Hepatocyte (in vitro differentiated cells): ENCODE data around the gene GSN. TPM values are rescaled to one million over a fixed set of nuclear protein-coding genes. Genes with fewer than 3 reads are reported as not detected.

Source experiments
- DNase-seq: peaks from one replicate; pipeline ENCODE4 v3.0.0-alpha.2; 2016; ENCODE audit warnings: low spot score
- H2AFZ ChIP-seq: fragments of 200-600 bp; sonication (generic); 2 replicates; pipeline ENCODE4 v1.6.0; 2016; ENCODE audit warnings: antibody characterized with exemption, mild to moderate bottlenecking
- H3K27ac ChIP-seq: fragments of 200-600 bp; sonication (generic); 2 replicates; pipeline ENCODE4 v1.5.1; 2016; ENCODE audit warnings: mild to moderate bottlenecking
- H3K27me3 ChIP-seq: fragments of 200-600 bp; sonication (generic); 2 replicates; pipeline ENCODE4 v1.6.1; 2016
- H3K36me3 ChIP-seq: fragments of 200-600 bp; sonication (generic); replicated peaks from 2 replicates; pipeline ENCODE4 v1.5.1; 2016; ENCODE audit warnings: low read depth; ENCODE audit not compliant: insufficient read depth
- H3K4me1 ChIP-seq: fragments of 200-600 bp; sonication (generic); 2 replicates; pipeline ENCODE4 v1.5.1; 2016; ENCODE audit warnings: mild to moderate bottlenecking, moderate library complexity; ENCODE audit not compliant: insufficient read depth
- H3K4me2 ChIP-seq: fragments of 200-600 bp; sonication (generic); 2 replicates; pipeline ENCODE4 v1.6.0; 2016
- H3K4me3 ChIP-seq: fragments of 200-600 bp; sonication (generic); 2 replicates; pipeline ENCODE4 v1.5.1; 2016; ENCODE audit warnings: mild to moderate bottlenecking
- H3K79me2 ChIP-seq: fragments of 200-600 bp; sonication (generic); 2 replicates; pipeline ENCODE4 v1.6.0; 2017; ENCODE audit warnings: mild to moderate bottlenecking
- H3K9me2 ChIP-seq: fragments of 200-600 bp; sonication (generic); replicated peaks from 2 replicates; pipeline ENCODE4 v1.6.0; 2017; ENCODE audit warnings: mild to moderate bottlenecking; ENCODE audit not compliant: insufficient read depth
- H3K9me3 ChIP-seq: fragments of 200-600 bp; sonication (generic); 2 replicates; pipeline ENCODE4 v1.5.1; 2016; ENCODE audit warnings: low read depth, mild to moderate bottlenecking
- H4K20me1 ChIP-seq: fragments of 200-600 bp; sonication (generic); 2 replicates; pipeline ENCODE4 v1.6.0; 2016; ENCODE audit warnings: mild to moderate bottlenecking; ENCODE audit not compliant: insufficient read depth, poor library complexity, severe bottlenecking
- EZH2 ChIP-seq: fragments of 200-600 bp; sonication (generic); IDR thresholded peaks from 2 replicates; pipeline ENCODE4 v1.6.1; 2016; ENCODE audit warnings: antibody characterized with exemption, mild to moderate bottlenecking, borderline replicate concordance
- EZH2phosphoT487 ChIP-seq: fragments of 200-600 bp; sonication (generic); IDR thresholded peaks from one replicate; pipeline ENCODE4 v1.6.1; 2018; ENCODE audit warnings: antibody characterized with exemption, mild to moderate bottlenecking, low read depth, moderate library complexity; ENCODE audit not compliant: unreplicated experiment, severe bottlenecking
- WGBS: methylation state at CpG from one replicate; pipeline ENCODE4 v1.1.6; 2016; ENCODE audit warnings: low lambda C conversion rate; ENCODE audit errors: missing lambda C conversion rate; 5-methylcytosine and 5-hydroxymethylcytosine counted together
- polyA plus RNA-seq: library from polyadenylated mRNA; unstranded; fragments of >200 nt; fragmentation: Nextera tagmentation; extraction: Ambion mirVana; gene quantifications from 2 replicates; pipeline ENCODE4 v1.2.1, GENCODE V29; 2016
- total RNA-seq: library from RNA; depleted of rRNA; stranded (reverse); fragments of >200 nt; gene quantifications from 2 replicates; pipeline ENCODE4 v1.2.3, GENCODE V29; 2014
- TF ChIP-seq, protein P1 (sequence below): fragments of 200-600 bp; sonication (generic); IDR thresholded peaks from 2 replicates; pipeline ENCODE4 v1.5.1; 2016; ENCODE audit warnings: antibody characterized with exemption, mild to moderate bottlenecking; ENCODE audit not compliant: poor library complexity

GSN gene
- total and polyA plus RNA-seq, 2 experiments from 2014 or later, result 396 to 404 TPM

DNA sequence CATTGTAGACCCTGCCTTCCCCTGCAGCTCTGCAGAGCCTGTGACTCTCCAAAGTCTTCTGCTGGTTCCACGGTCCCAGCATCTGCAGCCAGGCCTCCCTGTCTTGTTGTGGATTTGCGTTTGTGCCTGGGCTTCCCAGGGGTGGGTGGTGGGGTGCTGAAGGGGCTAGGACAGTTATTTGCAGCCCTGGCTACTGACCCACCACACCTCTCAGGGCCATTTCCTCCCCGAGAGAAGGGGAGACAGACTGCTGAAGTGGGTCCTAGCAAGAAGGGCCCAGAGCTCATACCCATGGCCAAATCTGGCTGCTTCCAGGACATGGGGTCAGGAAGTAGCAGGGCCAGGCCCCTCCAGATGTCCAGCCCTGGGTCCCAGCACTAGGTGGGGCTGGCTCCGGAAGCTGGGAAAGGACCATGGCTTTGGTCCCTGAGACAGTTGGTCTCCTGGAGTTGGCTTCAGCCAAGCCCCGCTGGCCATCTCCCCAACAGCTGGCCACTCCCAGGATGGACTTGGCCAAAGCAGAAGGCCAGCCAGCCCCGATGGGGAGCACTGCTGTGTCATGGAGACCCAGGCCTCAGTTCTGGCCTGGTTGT is 26.3 kb downstream of the GSN start:
- no peak for TF ChIP-seq EZH2phosphoT487
- TF ChIP-seq EZH2, result no peak
- TF ChIP-seq, protein P1, sequence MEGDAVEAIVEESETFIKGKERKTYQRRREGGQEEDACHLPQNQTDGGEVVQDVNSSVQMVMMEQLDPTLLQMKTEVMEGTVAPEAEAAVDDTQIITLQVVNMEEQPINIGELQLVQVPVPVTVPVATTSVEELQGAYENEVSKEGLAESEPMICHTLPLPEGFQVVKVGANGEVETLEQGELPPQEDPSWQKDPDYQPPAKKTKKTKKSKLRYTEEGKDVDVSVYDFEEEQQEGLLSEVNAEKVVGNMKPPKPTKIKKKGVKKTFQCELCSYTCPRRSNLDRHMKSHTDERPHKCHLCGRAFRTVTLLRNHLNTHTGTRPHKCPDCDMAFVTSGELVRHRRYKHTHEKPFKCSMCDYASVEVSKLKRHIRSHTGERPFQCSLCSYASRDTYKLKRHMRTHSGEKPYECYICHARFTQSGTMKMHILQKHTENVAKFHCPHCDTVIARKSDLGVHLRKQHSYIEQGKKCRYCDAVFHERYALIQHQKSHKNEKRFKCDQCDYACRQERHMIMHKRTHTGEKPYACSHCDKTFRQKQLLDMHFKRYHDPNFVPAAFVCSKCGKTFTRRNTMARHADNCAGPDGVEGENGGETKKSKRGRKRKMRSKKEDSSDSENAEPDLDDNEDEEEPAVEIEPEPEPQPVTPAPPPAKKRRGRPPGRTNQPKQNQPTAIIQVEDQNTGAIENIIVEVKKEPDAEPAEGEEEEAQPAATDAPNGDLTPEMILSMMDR, result no peak
- H2AFZ ChIP-seq, result no peak overlapping the region
- no peaks in the 10 kb centered on the region for H3K36me3 ChIP-seq
- H3K4me1 ChIP-seq, result peaks cover 30% of the 10 kb centered on the region
- no peaks in the 10 kb centered on the region for H3K27me3 ChIP-seq
- H3K79me2 ChIP-seq, result peaks cover 20% of the 10 kb centered on the region
- 96% methylated on average over 6 of the region's 6 CpGs for WGBS
- no peak overlapping the region for H3K27ac ChIP-seq
- DNase-seq, result no peak
- H3K4me2 ChIP-seq, result no peak overlapping the region
- no peaks in the 10 kb centered on the region for H3K9me2 ChIP-seq
- H4K20me1 ChIP-seq, result no peaks in the 10 kb centered on the region
- no peaks in the 10 kb centered on the region for H3K9me3 ChIP-seq
- no peak overlapping the region for H3K4me3 ChIP-seq

DNA sequence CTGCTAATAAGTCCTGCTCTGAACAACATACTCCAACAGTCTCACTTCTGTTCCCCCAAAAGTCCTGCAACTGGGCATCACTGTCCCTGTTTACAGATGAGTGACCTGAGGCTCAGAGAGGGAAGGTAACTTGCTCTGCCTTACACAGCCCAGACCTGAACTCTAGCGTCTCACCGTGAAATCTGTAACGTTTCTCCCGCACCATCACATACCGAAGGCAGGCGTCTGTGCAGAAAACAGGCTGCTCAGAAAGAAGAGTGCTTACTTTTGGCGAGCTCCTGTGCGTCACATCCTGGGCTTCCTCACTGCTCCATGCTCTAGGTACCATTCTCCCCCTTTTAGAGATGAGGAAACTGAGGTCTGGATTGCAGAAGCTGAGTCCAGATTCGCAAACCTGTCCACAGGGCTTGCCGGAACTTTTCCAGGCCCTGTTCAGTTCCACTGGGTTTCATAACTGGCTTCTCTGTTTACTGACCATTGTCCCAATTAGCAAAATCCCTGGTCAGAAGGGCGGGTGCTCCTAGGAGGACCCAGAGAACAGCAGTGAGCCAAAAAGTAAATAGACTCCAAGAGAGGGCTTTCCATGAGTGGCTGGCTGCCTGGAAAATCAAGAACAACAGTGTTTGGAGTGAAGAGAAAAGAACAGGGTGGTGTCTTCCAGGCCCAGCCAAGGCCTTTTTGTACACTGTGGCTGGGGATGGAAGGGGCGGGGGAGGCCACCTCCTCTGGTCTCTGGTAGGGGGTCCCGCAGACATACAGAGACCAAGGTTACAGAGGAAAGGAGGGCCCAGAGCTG is 27.1 kb downstream of the GSN start:
- TF ChIP-seq, protein P1, result no peak
- TF ChIP-seq EZH2 (no peak), EZH2phosphoT487 (no peak)
- no peak overlapping the region for H2AFZ ChIP-seq
- peaks cover 20% of the 10 kb centered on the region for H3K79me2 ChIP-seq
- WGBS, result 92% methylated on average over 13 of the region's 13 CpGs
- H3K27me3 ChIP-seq, result no peaks in the 10 kb centered on the region
- H3K4me2 ChIP-seq, result no peak overlapping the region
- H3K36me3 ChIP-seq, result no peaks in the 10 kb centered on the region
- no peak overlapping the region for H3K4me3 ChIP-seq
- no peaks in the 10 kb centered on the region for H3K9me3 ChIP-seq
- no peaks in the 10 kb centered on the region for H4K20me1 ChIP-seq
- H3K4me1 ChIP-seq, result peaks cover 26% of the 10 kb centered on the region
- H3K27ac ChIP-seq, result no peak overlapping the region
- H3K9me2 ChIP-seq, result no peaks in the 10 kb centered on the region
- no peak for DNase-seq

DNA sequence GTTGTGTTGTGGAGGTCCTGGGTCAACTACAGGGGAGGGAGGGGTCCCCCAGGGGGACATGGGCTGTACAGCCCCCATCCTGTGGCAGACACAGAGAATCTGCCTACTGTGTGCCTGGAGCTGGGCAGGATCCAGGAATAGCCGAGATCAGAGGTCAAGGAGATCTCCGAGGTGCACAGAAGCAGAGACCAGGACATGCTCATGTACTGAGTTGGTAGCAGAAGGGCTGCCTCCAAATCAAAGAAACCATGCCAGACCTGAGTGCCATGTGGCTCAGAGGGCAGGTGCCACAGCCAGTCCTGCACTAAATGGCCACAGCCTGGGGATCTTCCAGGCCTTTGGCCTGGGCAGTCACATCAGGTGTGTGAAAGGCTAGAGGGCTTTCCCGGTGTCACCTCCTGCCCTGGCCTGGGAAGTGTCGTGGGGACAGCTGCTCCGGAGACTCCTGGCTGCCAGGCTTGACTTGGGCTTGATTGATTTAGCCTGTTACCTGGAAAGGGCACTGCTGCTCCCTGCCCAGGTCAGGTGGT is 27.8 kb downstream of the GSN start:
- Histone ChIP-seq H4K20me1 (no peaks in the 10 kb centered on the region), H3K4me3 (no peak overlapping the region), H3K9me2 (no peaks in the 10 kb centered on the region), H3K27ac (no peak overlapping the region), H3K4me2 (no peak overlapping the region), H3K36me3 (no peaks in the 10 kb centered on the region), H2AFZ (no peak overlapping the region), H3K27me3 (no peaks in the 10 kb centered on the region), H3K9me3 (no peaks in the 10 kb centered on the region), H3K4me1 (peaks cover 31% of the 10 kb centered on the region), H3K79me2 (peaks cover 23% of the 10 kb centered on the region)
- no peak for DNase-seq
- TF ChIP-seq, protein P1, result no peak
- TF ChIP-seq EZH2, result no peak
- no peak for TF ChIP-seq EZH2phosphoT487
- 84% methylated on average over 4 of the region's 5 CpGs for WGBS
